ENCODE measurements around the gene APIP. TPM values are rescaled to one million over a fixed set of nuclear protein-coding genes. Genes with fewer than 3 reads are reported as not detected.

APIP gene
- polyA plus RNA-seq, 1 of the 3 experiments (the other 2 are of a cell fraction) = 21.3 TPM

- Histone ChIP-seq H3K9me2 (no peaks in the 10 kb centered on the region), H3K4me1 (ENCODE audit: control insufficient read depth in 1 of 2, insufficient read depth in 2 of 2, low read depth in 1 of 2, low read length in 1 of 2) (peaks cover 0 to 8% of the 10 kb centered on the region in 2 experiments; a peak in 1 of 4 replicates), H3K27me3 (ENCODE audit: insufficient read depth) (no peaks in the 10 kb centered on the region), H3K4me2 (no peak overlapping the region), H2AFZ (ENCODE audit: low read depth) (no peak overlapping the region), H3F3A (replicated peaks; ENCODE audit: insufficient read depth) (no peaks in the 10 kb centered on the region), H4K20me1 (ENCODE audit: insufficient read depth) (no peaks in the 10 kb centered on the region), H3K4me3 (ENCODE audit: low read depth in 2 of 2, low read length in 1 of 2) (no peak overlapping the region), H3K36me3 (replicated peaks in 1 of 2; ENCODE audit: control insufficient read depth in 1 of 2, insufficient read depth in 2 of 2, low read length in 1 of 2) (peaks cover 0 to 26% of the 10 kb centered on the region in 2 experiments), H3K27ac (ENCODE audit: low read depth in 2 of 2, low read length in 1 of 2) (no peak overlapping the region), H3K9ac (no peak overlapping the region), H3K79me2 (ENCODE audit: insufficient read depth) (peaks cover 5% of the 10 kb centered on the region), H3K9me3 (no peaks in the 10 kb centered on the region; the same call in 1 of the 2 replicates)
- no peak for DNase-seq
- CTCF ChIA-PET = interaction anchor here (1.6 to 1.9 kb wide), 2 partner anchors 443 to 463 kb away, joined by 3 to 5 read pairs; no protein-coding TSS in a partner anchor
- TF ChIP-seq TCF12 (IDR thresholded peaks at IDR 0.05) (no peak), RFX5 (IDR thresholded peaks at IDR 0.05; ENCODE audit: low read length) (no peak), SMC3 (IDR thresholded peaks at IDR 0.05; ENCODE audit: low read depth, low read length) (no peak), GABPA (IDR thresholded peaks at IDR 0.05; ENCODE audit: low read depth) (no peak), RXRA (IDR thresholded peaks at IDR 0.05; ENCODE audit: borderline replicate concordance, low read depth) (no peak), NFIC (IDR thresholded peaks at IDR 0.05; ENCODE audit: borderline replicate concordance) (no peak), IRF3 (IDR thresholded peaks at IDR 0.05; ENCODE audit: low read depth, low read length) (no peak), CTCF (IDR thresholded peaks at IDR 0.05) (no peak), FOSL2 (IDR thresholded peaks at IDR 0.05; ENCODE audit: borderline replicate concordance, low read depth) (no peak), CHD2 (IDR thresholded peaks at IDR 0.05; ENCODE audit: low read length, partially characterized antibody) (no peak), SIN3A (IDR thresholded peaks at IDR 0.05; ENCODE audit: borderline replicate concordance, low read depth, low read length) (no peak), RAD21 (IDR thresholded peaks at IDR 0.05; ENCODE audit: low read length) (no peak), EP300 (IDR thresholded peaks at IDR 0.05; ENCODE audit: borderline replicate concordance in 1 of 2, low read depth in 1 of 2, low read length in 1 of 2) (no peak), PBX3 (IDR thresholded peaks at IDR 0.05) (no peak), RCOR1 (IDR thresholded peaks at IDR 0.05; ENCODE audit: low read length) (no peak), FOXM1 (IDR thresholded peaks at IDR 0.05; ENCODE audit: low read depth) (no peak)
- POLR2A ChIA-PET = no interaction called here
These were observed 32.5 kb upstream of the APIP start for GRCh38 chr11:34948696-34949095.

Measured in SK-N-SH (cell line).